Activated CD4-positive, alpha-beta T cell treated with anti-CD3 and anti-CD28 coated beads for 36 hours (primary cell): ENCODE data around the gene KLF2. TPM values are rescaled to one million over a fixed set of nuclear protein-coding genes. Genes with fewer than 3 reads are reported as not detected.

ENCODE experiments used
- ATAC-seq: fragments of 200-7000 bp; cut with Tn5 transposase; one replicate; pipeline ENCODE4 v1.10.0; 2021; ENCODE audit warnings: mild to moderate bottlenecking, moderate library complexity
- CTCF ChIA-PET: fragments of 350-600 bp; sonication (Branson Sonifier 250); formaldehyde crosslinking; loops from one replicate; lab custom pipeline; 2021; ENCODE audit warnings: antibody characterized with exemption; lab: Charles Lee
- POLR2A ChIA-PET: fragments of 350-600 bp; sonication (Branson Sonifier 250); formaldehyde crosslinking; loops from one replicate; lab custom pipeline; 2021; ENCODE audit warnings: antibody characterized with exemption, inconsistent platforms; lab: Charles Lee
- DNase-seq: peaks from one replicate; pipeline ENCODE4 v3.0.0-alpha.2; 2020
- H3K27ac Mint-ChIP-seq: one replicate; pipeline ENCODE4 v1.8.0; 2021; ENCODE audit warnings: mixed read lengths
- H3K27me3 Mint-ChIP-seq: one replicate; pipeline ENCODE4 v1.8.0; 2021; ENCODE audit warnings: mixed read lengths
- H3K36me3 Mint-ChIP-seq: one replicate; pipeline ENCODE4 v1.8.0; 2021; ENCODE audit warnings: low read depth, mixed read lengths
- H3K4me1 Mint-ChIP-seq: one replicate; pipeline ENCODE4 v1.8.0; 2021; ENCODE audit warnings: mixed read lengths
- H3K4me3 Mint-ChIP-seq: one replicate; pipeline ENCODE4 v1.8.0; 2021; ENCODE audit warnings: mild to moderate bottlenecking, moderate library complexity, mixed read lengths
- H3K9me3 Mint-ChIP-seq: one replicate; pipeline ENCODE4 v1.8.0; 2021; ENCODE audit warnings: low read depth, mixed read lengths
- intact Hi-C, 2 experiments: fragments of 100-400 bp; cut with DNase I in 1 of 2; cut with micrococcal nuclease in 1 of 2; formaldehyde crosslinking; loops; one replicate each; pipeline versions ENCODE4 v1.14.2 to v1.15.1; 2022 to 2024; cut with DNase I, micrococcal nuclease
- total RNA-seq, 2 experiments: library from RNA; stranded (reverse); gene quantifications; one replicate each; pipeline ENCODE4 v1.2.3, GENCODE V29; 2021

Gene KLF2
- total RNA-seq, 2 experiments from 2014 or later: 0.57 to 0.90 TPM

DNA sequence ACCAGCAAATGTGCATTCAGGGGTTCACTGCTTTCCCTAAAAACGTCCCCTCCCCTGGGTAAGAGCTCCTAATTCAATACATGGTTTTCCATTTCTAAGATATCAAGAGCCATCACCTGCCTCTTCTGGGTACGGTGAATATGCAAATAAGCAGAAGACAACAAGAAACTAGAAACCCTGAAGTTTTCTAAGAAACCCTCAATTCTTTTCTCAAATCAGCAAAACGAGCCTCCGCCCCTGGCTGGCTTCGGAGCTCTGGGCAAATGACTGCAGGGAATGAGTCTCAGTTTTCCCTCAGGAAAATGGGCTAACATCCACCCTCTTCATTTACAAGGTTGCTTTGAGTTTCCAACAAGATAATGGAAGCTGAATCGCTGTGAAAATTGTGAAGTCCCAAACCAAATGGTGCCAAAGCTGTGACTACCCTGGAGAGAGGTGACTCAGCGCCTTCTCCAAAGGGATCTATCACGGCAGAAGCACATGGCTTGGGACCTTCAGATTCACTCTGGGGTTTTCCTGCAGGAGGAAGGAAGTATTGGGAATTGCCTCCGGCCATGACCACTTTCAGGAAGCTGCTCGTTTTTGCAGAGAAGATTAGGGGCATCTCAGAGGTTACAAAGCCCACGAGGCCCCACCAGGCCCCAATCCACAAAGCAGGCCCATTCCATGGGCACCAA is 26.6 kb downstream of the KLF2 start:
- DNase-seq: no peak
- no peaks in the 10 kb centered on the region for H3K9me3 Mint-ChIP-seq
- H3K36me3 Mint-ChIP-seq: peaks cover 5% of the 10 kb centered on the region
- H3K27me3 Mint-ChIP-seq: peaks cover 4% of the 10 kb centered on the region
- no peak for ATAC-seq
- POLR2A ChIA-PET: interaction anchor here (0.6 kb wide), 1 partner anchor 440 kb away, joined by 4 read pairs; no protein-coding TSS in a partner anchor
- H3K4me3 Mint-ChIP-seq: no peak overlapping the region
- CTCF ChIA-PET: interaction anchor here (0.9 kb wide), 1 partner anchor 9 kb away, joined by 3 read pairs; no protein-coding TSS in a partner anchor
- intact Hi-C loops: no loop called here
- H3K4me1 Mint-ChIP-seq: peaks cover 28% of the 10 kb centered on the region
- no peak overlapping the region for H3K27ac Mint-ChIP-seq

DNA sequence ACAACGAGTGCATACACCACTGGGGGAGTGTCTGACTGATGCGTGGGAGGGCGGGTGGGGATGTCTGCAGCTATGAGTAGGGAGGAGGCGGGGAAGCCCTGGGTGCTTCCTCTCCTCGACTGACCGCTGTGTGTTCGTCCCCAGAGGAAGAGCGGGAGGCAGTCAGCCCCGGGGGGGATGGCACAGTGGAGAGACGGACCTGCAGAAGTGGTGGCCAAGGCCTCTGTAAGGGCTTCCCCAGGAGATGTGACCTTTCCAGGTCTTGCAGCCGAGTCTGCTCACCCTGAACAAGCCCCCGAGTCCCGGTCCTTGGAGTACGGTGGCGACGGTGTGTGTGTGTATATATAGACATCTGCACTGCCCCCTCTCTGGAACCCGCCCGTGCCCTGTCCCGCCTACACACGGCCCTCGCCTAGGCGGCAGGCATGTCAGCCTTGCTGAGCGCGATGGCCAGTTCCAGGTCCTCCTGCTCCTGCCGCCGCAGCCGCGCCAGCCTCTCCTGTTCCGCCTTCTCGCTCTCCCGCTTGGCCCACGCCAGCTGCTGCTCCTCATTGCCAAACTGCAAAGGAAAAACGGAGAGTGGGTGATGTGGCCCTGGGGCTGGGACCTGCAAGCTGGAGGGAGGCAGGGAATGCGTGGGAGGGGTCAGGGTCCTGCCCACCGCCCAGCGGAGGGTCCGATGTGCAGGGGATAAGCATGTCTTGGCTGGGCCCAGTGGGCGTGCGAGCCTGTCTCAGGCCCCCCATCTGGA is 30.8 kb downstream of the KLF2 start:
- CTCF ChIA-PET: interaction anchor here (0.7 kb wide), 2 partner anchors 26 to 1230 kb away, joined by 3 read pairs; a partner anchor contains a TSS
- DNase-seq (no peak), ATAC-seq (no peak)
- Mint-ChIP-seq H3K4me1 (peaks cover 54% of the 10 kb centered on the region), H3K36me3 (peaks cover 8% of the 10 kb centered on the region), H3K4me3 (no peak overlapping the region), H3K9me3 (no peaks in the 10 kb centered on the region), H3K27ac (no peak overlapping the region), H3K27me3 (peaks cover 2% of the 10 kb centered on the region)
- POLR2A ChIA-PET: no interaction called here
- intact Hi-C loops: no loop called here

DNA sequence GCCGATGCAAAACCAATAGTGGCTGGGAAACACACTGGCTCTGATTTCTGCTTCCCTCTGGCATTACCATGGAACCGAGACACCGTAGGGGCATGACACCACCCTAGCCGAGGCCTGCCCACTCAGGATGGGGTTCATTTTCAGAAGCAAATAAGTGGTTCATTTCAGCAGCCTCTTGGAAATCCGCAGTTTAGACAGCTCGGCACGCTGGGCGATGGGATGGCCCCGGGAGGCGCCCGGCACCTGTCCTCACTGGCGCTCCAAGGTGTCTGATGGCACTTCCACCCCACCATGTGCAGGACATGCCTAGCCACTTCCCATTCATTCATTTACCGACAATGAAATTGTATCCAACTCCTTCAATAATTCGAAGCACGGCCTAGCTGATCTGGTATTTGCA is 33.8 kb downstream of the KLF2 start:
- H3K27ac Mint-ChIP-seq: no peak overlapping the region
- intact Hi-C loops: no loop called here
- H3K36me3 Mint-ChIP-seq: peaks cover 13% of the 10 kb centered on the region
- no peaks in the 10 kb centered on the region for H3K9me3 Mint-ChIP-seq
- no peak overlapping the region for H3K4me3 Mint-ChIP-seq
- no peak for DNase-seq
- ChIA-PET POLR2A (no interaction called here), CTCF (interaction anchor here (1.3 kb wide), 1 partner anchor 24 kb away, joined by 3 read pairs; no protein-coding TSS in a partner anchor)
- peaks cover 5% of the 10 kb centered on the region for H3K27me3 Mint-ChIP-seq
- peaks cover 69% of the 10 kb centered on the region for H3K4me1 Mint-ChIP-seq
- no peak for ATAC-seq

DNA sequence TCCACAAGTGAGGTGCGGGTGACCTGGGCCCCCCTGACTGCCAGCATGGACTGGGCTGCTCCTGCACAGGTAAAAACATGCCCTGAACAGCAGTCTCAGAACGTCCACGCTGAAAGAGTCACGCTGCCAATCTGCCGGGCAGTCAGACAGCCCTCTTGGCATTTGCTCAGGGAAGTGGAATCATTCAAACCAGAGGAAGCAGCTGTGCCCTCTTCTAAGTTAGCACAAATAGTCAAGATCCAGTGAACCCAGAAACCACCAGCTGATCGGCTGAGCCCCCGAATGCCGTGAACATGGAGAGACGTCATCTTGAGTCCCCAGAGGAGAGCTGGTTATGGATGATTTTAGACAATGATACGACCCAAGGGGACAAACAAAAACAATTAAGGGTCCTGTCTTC is 34.4 kb downstream of the KLF2 start:
- intact Hi-C loops: no loop called here
- H3K4me1 Mint-ChIP-seq: peaks cover 75% of the 10 kb centered on the region
- peak overlapping the region; percentile 17 for H3K4me3 Mint-ChIP-seq
- CTCF ChIA-PET: interaction anchor here (0.8 to 1.1 kb wide), 2 partner anchors 12 to 730 kb away, joined by 3 to 4 read pairs; no protein-coding TSS in a partner anchor
- no peak overlapping the region for H3K27ac Mint-ChIP-seq
- no peak for ATAC-seq
- H3K9me3 Mint-ChIP-seq: no peaks in the 10 kb centered on the region
- POLR2A ChIA-PET: no interaction called here
- H3K36me3 Mint-ChIP-seq: peaks cover 11% of the 10 kb centered on the region
- H3K27me3 Mint-ChIP-seq: peaks cover 5% of the 10 kb centered on the region
- DNase-seq: no peak

DNA sequence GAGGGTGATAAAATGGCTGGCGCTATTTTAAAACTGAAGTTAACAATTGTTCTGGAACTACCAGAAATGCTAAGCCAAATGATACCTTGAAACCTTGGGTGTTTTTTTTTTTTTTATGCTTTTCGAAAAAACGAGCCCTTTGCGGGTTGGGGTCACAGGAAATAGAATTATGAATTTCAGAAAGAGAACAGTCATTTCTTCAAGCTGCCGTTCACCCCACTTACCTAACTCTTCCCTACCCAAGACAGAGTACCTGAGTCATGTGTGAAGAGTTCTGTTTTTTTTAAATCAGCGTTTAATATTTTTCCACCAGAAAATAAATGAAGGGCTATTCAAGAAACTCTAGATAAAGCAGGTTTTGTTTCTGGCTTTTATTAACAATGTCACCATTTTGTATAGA is 35.3 kb downstream of the KLF2 start:
- Mint-ChIP-seq H3K27ac (no peak overlapping the region), H3K9me3 (no peaks in the 10 kb centered on the region), H3K27me3 (peaks cover 5% of the 10 kb centered on the region), H3K4me3 (no peak overlapping the region), H3K36me3 (peaks cover 10% of the 10 kb centered on the region), H3K4me1 (peaks cover 79% of the 10 kb centered on the region)
- ChIA-PET CTCF (interaction anchor here (1.1 to 1.2 kb wide), 2 partner anchors 13 to 21 kb away, joined by 4 to 5 read pairs; no protein-coding TSS in a partner anchor), POLR2A (no interaction called here)
- DNase-seq (no peak), ATAC-seq (peak; percentile 74)
- intact Hi-C loops: no loop called here

DNA sequence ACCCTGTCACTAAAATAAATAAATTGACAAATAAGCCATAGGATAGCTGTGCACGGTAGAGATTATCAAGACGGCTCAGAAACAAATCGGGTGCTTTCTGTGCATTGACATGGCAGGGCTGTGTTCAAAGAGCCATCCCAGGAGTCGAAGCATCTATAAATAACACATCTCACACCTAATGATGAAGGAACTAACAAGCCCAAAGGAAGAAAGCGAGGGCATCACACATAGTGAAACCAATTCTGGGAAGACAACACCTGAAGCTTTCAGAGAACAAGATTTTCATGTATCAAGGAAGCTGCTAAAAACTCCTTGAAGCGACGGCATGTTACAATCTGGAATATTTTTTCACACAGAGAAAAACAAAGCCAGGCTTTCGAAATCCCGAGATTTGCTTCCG is 36.1 kb downstream of the KLF2 start:
- intact Hi-C loops: no loop called here
- ChIA-PET CTCF (interaction anchor here (0.8 to 1.3 kb wide), 4 partner anchors 22 to 32 kb away, joined by 3 to 9 read pairs (median 4); no protein-coding TSS in a partner anchor), POLR2A (no interaction called here)
- peaks cover 13% of the 10 kb centered on the region for H3K36me3 Mint-ChIP-seq
- no peak overlapping the region for H3K4me3 Mint-ChIP-seq
- no peak for DNase-seq
- H3K27me3 Mint-ChIP-seq: peaks cover 8% of the 10 kb centered on the region
- peaks cover 81% of the 10 kb centered on the region for H3K4me1 Mint-ChIP-seq
- H3K9me3 Mint-ChIP-seq: no peaks in the 10 kb centered on the region
- ATAC-seq: no peak
- H3K27ac Mint-ChIP-seq: no peak overlapping the region

DNA sequence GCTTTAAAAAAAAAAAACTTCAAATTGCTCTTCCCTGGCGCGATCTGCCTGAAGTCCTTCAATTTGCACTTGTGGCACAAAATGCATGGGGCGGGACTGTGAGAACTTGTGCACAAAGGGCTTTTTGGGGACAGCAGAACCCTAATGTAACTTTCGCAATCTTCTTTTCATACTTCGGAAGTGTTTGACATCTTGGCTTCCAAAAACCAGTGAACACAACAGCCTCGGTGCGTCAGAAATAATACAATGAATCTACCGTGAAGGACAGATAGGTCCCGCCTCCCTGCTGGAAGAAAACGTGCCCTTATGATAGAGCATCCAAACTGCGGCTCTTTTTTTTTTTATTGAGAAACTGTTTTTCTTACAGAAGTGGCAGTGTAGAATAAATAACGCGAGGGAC is 36.6 kb downstream of the KLF2 start:
- H3K27me3 Mint-ChIP-seq: peaks cover 12% of the 10 kb centered on the region
- ATAC-seq (no peak), DNase-seq (no peak)
- H3K4me3 Mint-ChIP-seq: no peak overlapping the region
- no peak overlapping the region for H3K27ac Mint-ChIP-seq
- ChIA-PET POLR2A (interaction anchor here (1.1 kb wide), 1 partner anchor 30 kb away, joined by 4 read pairs; no protein-coding TSS in a partner anchor), CTCF (interaction anchor here (0.8 to 1.3 kb wide), 4 partner anchors 21 to 33 kb away, joined by 3 to 9 read pairs (median 4); no protein-coding TSS in a partner anchor)
- H3K9me3 Mint-ChIP-seq: no peaks in the 10 kb centered on the region
- peaks cover 82% of the 10 kb centered on the region for H3K4me1 Mint-ChIP-seq
- intact Hi-C loops: no loop called here
- peaks cover 13% of the 10 kb centered on the region for H3K36me3 Mint-ChIP-seq

DNA sequence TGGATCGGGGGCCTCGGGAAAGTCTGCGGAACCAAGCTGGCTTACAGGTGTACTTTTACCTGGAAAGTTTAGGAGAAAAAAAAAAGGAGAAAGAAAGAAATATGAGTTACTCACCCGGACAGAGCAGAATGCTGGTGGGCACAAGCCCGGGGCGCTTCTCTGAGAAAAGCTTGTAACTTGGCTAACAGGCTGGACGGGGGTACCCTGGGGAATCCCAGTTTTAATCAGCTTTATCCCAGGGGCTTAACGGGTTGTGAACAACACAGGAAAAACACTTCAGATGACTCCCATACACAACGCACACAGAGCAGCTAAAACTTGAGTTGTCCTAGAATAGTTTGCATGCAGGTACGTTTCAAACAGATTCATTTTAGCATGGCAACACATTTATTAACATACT is 37.3 kb downstream of the KLF2 start:
- intact Hi-C loops: no loop called here
- Mint-ChIP-seq H3K27me3 (peaks cover 19% of the 10 kb centered on the region), H3K36me3 (peaks cover 13% of the 10 kb centered on the region), H3K9me3 (no peaks in the 10 kb centered on the region), H3K27ac (no peak overlapping the region), H3K4me3 (no peak overlapping the region), H3K4me1 (peaks cover 82% of the 10 kb centered on the region)
- ChIA-PET POLR2A (interaction anchor here (1.1 kb wide), 1 partner anchor 31 kb away, joined by 4 read pairs; no protein-coding TSS in a partner anchor), CTCF (no interaction called here)
- ATAC-seq (no peak), DNase-seq (no peak)

DNA sequence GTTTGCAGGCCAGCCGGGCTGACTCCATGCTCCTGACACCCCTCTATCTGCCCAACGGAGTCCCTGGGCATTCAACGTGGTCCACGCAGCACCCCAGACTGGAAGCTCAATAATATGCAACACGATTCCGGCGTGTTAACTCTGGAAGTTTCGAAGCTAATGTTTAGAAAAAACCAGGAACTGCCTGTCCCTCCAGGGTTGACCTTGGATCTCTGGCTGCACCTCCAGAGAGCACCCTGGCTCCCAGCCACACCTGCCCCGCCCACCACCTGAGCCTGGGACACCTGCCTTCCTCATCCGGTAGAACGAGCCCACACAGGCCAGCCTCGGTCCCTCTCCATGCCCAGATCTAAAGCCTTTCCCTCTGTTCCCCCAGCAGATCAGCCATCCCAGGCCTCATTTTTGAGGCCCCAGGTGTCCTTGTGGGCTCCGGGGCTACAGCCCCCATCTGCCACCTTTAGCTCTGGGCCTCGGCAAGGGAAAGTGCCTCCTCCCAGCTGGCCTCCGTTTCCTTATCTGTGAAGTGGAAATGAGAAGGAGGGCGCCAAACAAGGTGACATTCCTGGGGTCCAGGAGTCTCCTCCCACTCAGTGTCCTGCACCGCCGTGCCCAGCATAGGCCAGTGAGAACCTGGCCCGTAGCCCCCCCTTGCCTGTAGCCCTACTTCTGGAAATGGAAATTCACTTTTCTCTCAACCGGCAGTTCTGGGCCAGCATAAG is 38.7 kb downstream of the KLF2 start:
- Mint-ChIP-seq H3K27ac (no peak overlapping the region), H3K4me3 (no peak overlapping the region), H3K4me1 (peaks cover 82% of the 10 kb centered on the region), H3K36me3 (peaks cover 13% of the 10 kb centered on the region), H3K9me3 (no peaks in the 10 kb centered on the region), H3K27me3 (peaks cover 23% of the 10 kb centered on the region)
- no peak for DNase-seq
- ChIA-PET CTCF (interaction anchor here (1.5 kb wide), 1 partner anchor 20 kb away, joined by 5 read pairs; no protein-coding TSS in a partner anchor), POLR2A (interaction anchor here (1.4 kb wide), 1 partner anchor 33 kb away, joined by 3 read pairs; no protein-coding TSS in a partner anchor)
- ATAC-seq: no peak
- intact Hi-C loops: no loop called here

DNA sequence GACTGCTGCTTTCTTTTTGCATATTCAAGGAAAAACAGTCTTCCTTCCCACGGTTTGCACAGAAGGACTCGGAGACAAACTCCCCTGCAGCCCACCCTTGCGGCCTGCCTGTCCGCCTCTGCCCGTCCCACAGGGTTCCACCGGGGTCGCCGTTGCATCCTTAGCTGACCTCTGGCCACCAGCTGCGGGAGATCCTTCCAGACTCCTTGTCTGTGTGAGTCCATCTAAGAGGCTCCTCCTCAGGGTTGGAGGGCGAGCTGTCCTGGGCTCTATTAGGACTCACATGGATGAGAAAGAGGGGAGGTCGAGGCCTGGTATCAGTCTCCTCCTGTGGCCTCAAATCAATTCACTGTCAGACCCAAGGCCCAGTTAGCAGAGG is 39.2 kb downstream of the KLF2 start:
- ChIA-PET CTCF (interaction anchor here (1.5 kb wide), 1 partner anchor 19 kb away, joined by 5 read pairs; no protein-coding TSS in a partner anchor), POLR2A (interaction anchor here (1.4 kb wide), 1 partner anchor 33 kb away, joined by 3 read pairs; no protein-coding TSS in a partner anchor)
- H3K4me3 Mint-ChIP-seq: no peak overlapping the region
- intact Hi-C loops: no loop called here
- no peak for ATAC-seq
- peaks cover 23% of the 10 kb centered on the region for H3K27me3 Mint-ChIP-seq
- no peaks in the 10 kb centered on the region for H3K9me3 Mint-ChIP-seq
- peaks cover 13% of the 10 kb centered on the region for H3K36me3 Mint-ChIP-seq
- H3K27ac Mint-ChIP-seq: no peak overlapping the region
- DNase-seq: no peak
- peaks cover 78% of the 10 kb centered on the region for H3K4me1 Mint-ChIP-seq
